A549 (cell line): ENCODE measurements around the gene ANAPC7. TPM values are rescaled to one million over a fixed set of nuclear protein-coding genes. Genes with fewer than 3 reads are reported as not detected.
"Not testable (repeated sequence)": the region's sequence is repeated elsewhere in the genome, so short reads cannot be mapped to it uniquely, and the experiment has no call there.

Experiments
- ATAC-seq, 2 experiments: fragments of 200-7000 bp in 1 of 2; fragments of >200 bp in 1 of 2; cut with Nextera tagmentation in 1 of 2; cut with Tn5 transposase in 1 of 2; 3 replicates each; pipeline versions ENCODE4 v1.8.0 to v1.9.1; 2018 to 2020; ENCODE audit warnings: mild to moderate bottlenecking in 1 of 2, moderate library complexity in 1 of 2
- CTCF ChIA-PET: fragments of 300-600 bp; sonication (Branson Sonifier 250); formaldehyde crosslinking; extraction: SDS; loops from one replicate; lab custom pipeline; 2021; ENCODE audit warnings: antibody characterized with exemption, inconsistent platforms; lab: Yijun Ruan, JAX
- POLR2A ChIA-PET: fragments of 350-600 bp; formaldehyde crosslinking; extraction: SDS; loops from one replicate; lab custom pipeline; 2021; ENCODE audit warnings: antibody characterized with exemption, inconsistent platforms; lab: Yijun Ruan, JAX
- DNase-seq, 2 experiments: peaks; one replicate each; pipeline versions ENCODE4 v3.0.0 to v3.0.0-alpha.2; 2011 to 2016; ENCODE audit warnings: low read depth in 1 of 2, low spot score in 1 of 2
- FAIRE-seq: peaks from 2 replicates; lab custom pipeline; 2011; peaks lifted over from hg19 to GRCh38; lab: Jason Lieb, UNC
- H3K27ac ChIP-seq, 2 experiments: fragments of >200 bp; sonication (Bioruptor Twin); formaldehyde crosslinking; 3 replicates each; pipeline ENCODE4 v1.5.1; 2016 to 2017
- H3K4me1 ChIP-seq: fragments of >200 bp; sonication (Bioruptor Twin); formaldehyde crosslinking; 3 replicates; pipeline ENCODE4 v1.6.1; 2016
- H3K4me2 ChIP-seq: fragments of >200 bp; sonication (Bioruptor Twin); formaldehyde crosslinking; 3 replicates; pipeline ENCODE4 v1.6.1; 2016
- H3K4me3 ChIP-seq: fragments of >200 bp; sonication (Bioruptor Twin); formaldehyde crosslinking; 3 replicates; pipeline ENCODE4 v1.5.1; 2016
- H3K9me3 ChIP-seq: fragments of >200 bp; sonication (Bioruptor Twin); formaldehyde crosslinking; 3 replicates; pipeline ENCODE4 v1.6.1; 2016
- CBX2 ChIP-seq: fragments of 200-600 bp; sonication (generic); IDR thresholded peaks from 2 replicates; pipeline ENCODE4 v1.6.1; 2016; ENCODE audit warnings: low read depth, mild to moderate bottlenecking, borderline replicate concordance
- CTCF ChIP-seq: fragments of >200 bp; sonication (Bioruptor Twin); formaldehyde crosslinking; IDR thresholded peaks from 3 replicates; pipeline ENCODE4 v1.5.1; 2016
- HOXB13 ChIP-seq: fragments of 250-450 bp; sonication (Bioruptor Pico); IDR thresholded peaks from 2 replicates; pipeline ENCODE4 v1.5.0; 2020; ENCODE audit warnings: low read depth, mild to moderate bottlenecking, moderate library complexity
- JUN ChIP-seq, 2 experiments: fragments of >200 bp; sonication (Bioruptor Twin); formaldehyde crosslinking; IDR thresholded peaks; 2 replicates in 1 of 2; 3 replicates in 1 of 2; pipeline ENCODE4 v1.6.1; 2016 to 2017
- KDM1A ChIP-seq: fragments of 200-600 bp; sonication (generic); IDR thresholded peaks from 2 replicates; pipeline ENCODE4 v1.6.1; 2016; ENCODE audit warnings: low read depth, mild to moderate bottlenecking
- MAFK ChIP-seq: fragments of 450-650 bp; IDR thresholded peaks from 2 replicates; pipeline ENCODE4 v1.6.1; 2014; ENCODE audit not compliant: partially characterized antibody
- MAZ ChIP-seq: fragments of 150-350 bp; IDR thresholded peaks from 2 replicates; pipeline ENCODE4 v1.6.1; 2014; ENCODE audit warnings: antibody characterized with exemption, low read depth, low read length, borderline replicate concordance
- RAD21 ChIP-seq, 2 experiments: fragments of >200 bp in 1 of 2; sonication (Bioruptor Twin) in 1 of 2; formaldehyde crosslinking in 1 of 2; IDR thresholded peaks in 1 of 2; conservative IDR thresholded peaks in 1 of 2; 2 replicates in 1 of 2; 3 replicates in 1 of 2; pipeline ENCODE4 v1.6.1; 2012 to 2018; ENCODE audit warnings: inconsistent platforms in 1 of 2
- RFX5 ChIP-seq: fragments of 450-650 bp; IDR thresholded peaks from 2 replicates; pipeline ENCODE4 v1.7.1; 2014; ENCODE audit warnings: antibody characterized with exemption, mild to moderate bottlenecking, moderate library complexity
- TFCP2L1 ChIP-seq: fragments of 250-450 bp; sonication (Bioruptor Pico); IDR thresholded peaks from 2 replicates; pipeline ENCODE4 v1.5.0; 2021; ENCODE audit warnings: mild to moderate bottlenecking
- ZNF302 ChIP-seq: fragments of 250-450 bp; sonication (Bioruptor Pico); IDR thresholded peaks from 2 replicates; pipeline ENCODE4 v1.9.0; 2021; ENCODE audit warnings: inconsistent platforms, mild to moderate bottlenecking, moderate library complexity
- WGBS: methylation state at CpG from one replicate; pipeline ENCODE4 v1.1.6; 2017; ENCODE audit errors: missing lambda C conversion rate; 5-methylcytosine and 5-hydroxymethylcytosine counted together
- polyA plus RNA-seq, 4 experiments: library from polyadenylated mRNA; depleted of rRNA in 3 of 4; stranded (reverse); fragments of >200 nt; fragmentation: RNase III in 1 of 4; extraction: RNeasy Plus Mini Kit Qiagen cat#74134 plus additional on column Dnase treatment in 1 of 4; gene quantifications; 2 replicates in 3 of 4; 3 replicates in 1 of 4; pipeline ENCODE4 v1.2.3, GENCODE V29; 2011 to 2017

Gene ANAPC7
- polyA plus RNA-seq, 2 of the 4 experiments (the other 2 are of a cell fraction), result 66.1 to 122 TPM

GRCh38 chr12:110358384-110359097 lies 45.0 kb downstream of the ANAPC7 start:
- WGBS, result 75% methylated on average over 8 of the region's 8 CpGs
- CTCF ChIA-PET, result interaction anchor here (0.6 to 4.5 kb wide), 16 partner anchors 9 to 257 kb away, joined by 3 to 27 read pairs (median 4); partner anchors contain the start of gene ARPC3
- H3K4me3 ChIP-seq, FAIRE-seq, H3K9me3 ChIP-seq, H3K27ac ChIP-seq, H3K4me2 ChIP-seq, H3K4me1 ChIP-seq: not testable (repeated sequence)
- ATAC-seq (peak; percentile 50 to 76; a peak in 5 of 6 replicates), DNase-seq (peak; percentile 42 to 59)
- POLR2A ChIA-PET, result interaction anchor here (0.5 to 0.6 kb wide), 2 partner anchors 11 to 22 kb away, joined by 3 read pairs; no protein-coding TSS in a partner anchor
- TF ChIP-seq RAD21 (conservative IDR thresholded peaks at IDR 0.05 in 1 of 2, IDR thresholded peaks at IDR 0.05 in 1 of 2), result peak in 1 of 2 experiments; percentile 19; a peak in 1 of 5 replicates

DNA sequence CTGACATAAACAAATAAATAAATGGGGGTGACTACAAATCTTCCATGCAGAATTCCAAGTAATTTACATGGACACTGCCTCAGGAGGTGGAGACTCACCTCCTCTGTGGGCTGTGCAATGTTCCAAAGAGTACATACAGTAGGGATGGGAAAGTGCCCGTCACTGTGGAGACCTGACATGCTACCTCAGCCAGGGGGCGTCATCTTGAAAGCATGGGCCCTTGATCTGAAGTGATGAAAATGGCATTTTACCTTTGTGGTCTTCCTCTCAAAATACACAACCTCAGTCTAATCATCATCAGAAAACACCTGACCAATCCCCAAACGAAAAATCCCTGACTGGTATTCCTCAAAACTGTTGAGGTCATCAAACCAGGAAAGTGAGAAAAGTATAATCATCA lies 48.4 kb downstream of the ANAPC7 start:
- no peaks in the 10 kb centered on the region for H3K9me3 ChIP-seq
- DNase-seq (peak; percentile 68 to 74), FAIRE-seq (no peak), ATAC-seq (peak; percentile 63 to 73)
- ChIA-PET POLR2A (no interaction called here), CTCF (interaction anchor here (0.6 to 3.8 kb wide), 9 partner anchors 9 to 255 kb away, joined by 3 to 20 read pairs (median 3); no protein-coding TSS in a partner anchor)
- no peaks in the 10 kb centered on the region for H3K4me1 ChIP-seq
- WGBS, result 25% methylated on average over 3 of the region's 3 CpGs
- TF ChIP-seq MAFK (peak; percentile 46), CBX2 (no peak), JUN (IDR thresholded peaks at IDR 0.05) (no peak), RAD21 (conservative IDR thresholded peaks at IDR 0.05 in 1 of 2, IDR thresholded peaks at IDR 0.05 in 1 of 2) (peak in 1 of 2 experiments; percentile 43; a peak in 2 of 5 replicates), ZNF302 (no peak), KDM1A (no peak), CTCF (peak; percentile 34), MAZ (no peak), HOXB13 (CRISPR knock-in tag) (no peak)
- no peak overlapping the region for H3K4me3 ChIP-seq
- no peak overlapping the region for H3K4me2 ChIP-seq
- H3K27ac ChIP-seq, result no peak overlapping the region

GRCh38 chr12:110354172-110354780 lies 49.2 kb downstream of the ANAPC7 start:
- 81% methylated on average over 7 of the region's 7 CpGs for whole genome bisulfite sequencing
- FAIRE-seq, result no peak
- CTCF ChIA-PET, result interaction anchor here (0.9 to 2.3 kb wide), 8 partner anchors 9 to 254 kb away, joined by 3 to 5 read pairs (median 4); no protein-coding TSS in a partner anchor
- no peak overlapping the region for H3K4me3 ChIP-seq
- no peak overlapping the region for H3K27ac ChIP-seq
- no peaks in the 10 kb centered on the region for H3K4me1 ChIP-seq
- H3K4me2 ChIP-seq, result no peak overlapping the region
- POLR2A ChIA-PET, result no interaction called here
- peak; percentile 25 to 30; a peak in 5 of 6 replicates for ATAC-seq
- no peak for DNase-seq
- TF ChIP-seq MAFK (peak; percentile 55), RFX5 (no peak), MAZ (no peak)
- H3K9me3 ChIP-seq, result no peaks in the 10 kb centered on the region

- ATAC-seq (peak; percentile 1 to 6; a peak in 4 of 6 replicates), DNase-seq (no peak), FAIRE-seq (no peak)
- TF ChIP-seq JUN (IDR thresholded peaks at IDR 0.05), result peak in 1 of 2 experiments; percentile 4; a peak in 1 of 5 replicates
- no peak for TF ChIP-seq TFCP2L1
- Histone ChIP-seq H3K27ac (no peak overlapping the region), H3K4me3 (no peak overlapping the region), H3K9me3 (no peaks in the 10 kb centered on the region), H3K4me2 (no peak overlapping the region), H3K4me1 (no peaks in the 10 kb centered on the region)
- POLR2A ChIA-PET, result interaction anchor here (0.5 kb wide), 1 partner anchor 78 kb away, joined by 4 read pairs; no protein-coding TSS in a partner anchor
- WGBS, result 76% methylated on average over 13 of the region's 13 CpGs
- CTCF ChIA-PET, result interaction anchor here (1.1 to 2.3 kb wide), 6 partner anchors 8 to 253 kb away, joined by 3 to 5 read pairs (median 4); no protein-coding TSS in a partner anchor
Observed at GRCh38 chr12:110353211-110353965, 50.1 kb downstream of the ANAPC7 start.
